Skeletal muscle tissue (tissue), 4 donors: ENCODE data around the gene CFAP299. TPM values are rescaled to one million over a fixed set of nuclear protein-coding genes. Genes with fewer than 3 reads are reported as not detected.

Source experiments
- H3K27ac ChIP-seq: one replicate; pipeline ENCODE4 v1.7.0; 2013; ENCODE audit warnings: mild to moderate bottlenecking, low read depth, low read length, inconsistent platforms
- H3K27me3 ChIP-seq, 3 donors: one replicate each; pipeline ENCODE4 v1.7.0; 2013; ENCODE audit warnings: low read length in 3 of 3; ENCODE audit not compliant: control insufficient read depth in 3 of 3, insufficient read depth in 3 of 3
- H3K36me3 ChIP-seq, 3 donors: one replicate each; pipeline ENCODE4 v1.7.0; 2013; ENCODE audit warnings: low read length in 3 of 3; ENCODE audit not compliant: control insufficient read depth in 3 of 3, insufficient read depth in 3 of 3
- H3K4me1 ChIP-seq, 3 donors: one replicate each; pipeline ENCODE4 v1.7.0; 2013; ENCODE audit warnings: low read length in 3 of 3, mild to moderate bottlenecking in 3 of 3; ENCODE audit not compliant: control insufficient read depth in 3 of 3, insufficient read depth in 3 of 3
- H3K4me3 ChIP-seq, 3 donors: one replicate each; pipeline ENCODE4 v1.7.0; 2013; ENCODE audit warnings: low read length in 3 of 3
- H3K9ac ChIP-seq, 3 donors: one replicate each; pipeline ENCODE4 v1.7.0; 2013; ENCODE audit warnings: low read length in 3 of 3, mild to moderate bottlenecking in 3 of 3, moderate library complexity in 2 of 3, low read depth in 1 of 3
- H3K9me3 ChIP-seq, 3 donors: one replicate each; pipeline ENCODE4 v1.7.0; 2013; ENCODE audit warnings: low read length in 3 of 3; ENCODE audit not compliant: control insufficient read depth in 3 of 3
- total RNA-seq: library from RNA; depleted of rRNA; stranded (reverse); fragments of >200 nt; gene quantifications from one replicate; pipeline ENCODE4 v1.2.3, GENCODE V29; 2014
- donor health status: Osteomylitis.

CFAP299 gene
- total RNA-seq, 1 donor from 2014 or later, result 0.52 TPM

- Histone ChIP-seq H3K9me3 (no peaks in the 10 kb centered on the region), H3K4me1 (no peaks in the 10 kb centered on the region), H3K36me3 (no peaks in the 10 kb centered on the region), H3K27ac (no peak overlapping the region), H3K4me3 (no peak overlapping the region), H3K9ac (no peak overlapping the region), H3K27me3 (no peaks in the 10 kb centered on the region)
Measured at GRCh38 chr4:80926891-80927290, 591.4 kb downstream of the CFAP299 start.

- H3K9ac ChIP-seq, result no peak overlapping the region
Measured at GRCh38 chr4:80927420-80927819, 591.9 kb downstream of the CFAP299 start.

GRCh38 chr4:80931631-80932081 lies 596.1 kb downstream of the CFAP299 start:
- no peaks in the 10 kb centered on the region for H3K27me3 ChIP-seq
- no peaks in the 10 kb centered on the region for H3K36me3 ChIP-seq
- no peak overlapping the region for H3K9ac ChIP-seq
- H3K9me3 ChIP-seq, result no peaks in the 10 kb centered on the region
- no peak overlapping the region for H3K27ac ChIP-seq
- no peaks in the 10 kb centered on the region for H3K4me1 ChIP-seq
- H3K4me3 ChIP-seq, result no peak overlapping the region

More at GRCh38 chr4:80927420-80927819, 591.9 kb downstream of the CFAP299 start:
- no peaks in the 10 kb centered on the region for H3K27me3 ChIP-seq
- no peaks in the 10 kb centered on the region for H3K9me3 ChIP-seq
- no peak overlapping the region for H3K4me3 ChIP-seq
- H3K36me3 ChIP-seq, result no peaks in the 10 kb centered on the region
- no peaks in the 10 kb centered on the region for H3K4me1 ChIP-seq
- no peak overlapping the region for H3K27ac ChIP-seq

GRCh38 chr4:80948141-80948540 lies 612.6 kb downstream of the CFAP299 start:
- Histone ChIP-seq H3K27me3 (no peaks in the 10 kb centered on the region), H3K36me3 (no peaks in the 10 kb centered on the region), H3K27ac (no peak overlapping the region), H3K9me3 (no peaks in the 10 kb centered on the region), H3K4me1 (no peaks in the 10 kb centered on the region), H3K9ac (no peak overlapping the region), H3K4me3 (no peak overlapping the region)

- Histone ChIP-seq H3K27me3 (no peaks in the 10 kb centered on the region), H3K4me3 (no peak overlapping the region), H3K27ac (no peak overlapping the region), H3K9ac (no peak overlapping the region), H3K9me3 (no peaks in the 10 kb centered on the region), H3K36me3 (no peaks in the 10 kb centered on the region), H3K4me1 (no peaks in the 10 kb centered on the region)
Measured at GRCh38 chr4:80948995-80949394, 613.5 kb downstream of the CFAP299 start.

GRCh38 chr4:80956421-80956820 lies 620.9 kb downstream of the CFAP299 start:
- Histone ChIP-seq H3K9ac (no peak overlapping the region), H3K36me3 (no peaks in the 10 kb centered on the region), H3K4me1 (no peaks in the 10 kb centered on the region), H3K9me3 (no peaks in the 10 kb centered on the region), H3K27me3 (no peaks in the 10 kb centered on the region), H3K27ac (no peak overlapping the region), H3K4me3 (no peak overlapping the region)

- no peaks in the 10 kb centered on the region for H3K27me3 ChIP-seq
- H3K4me1 ChIP-seq, result no peaks in the 10 kb centered on the region
- no peaks in the 10 kb centered on the region for H3K36me3 ChIP-seq
- no peak overlapping the region for H3K4me3 ChIP-seq
- H3K27ac ChIP-seq, result no peak overlapping the region
- H3K9ac ChIP-seq, result no peak overlapping the region
- H3K9me3 ChIP-seq, result no peaks in the 10 kb centered on the region
Measured at GRCh38 chr4:80963051-80963450, 627.5 kb downstream of the CFAP299 start.

- H3K9ac ChIP-seq, result no peak overlapping the region
- H3K36me3 ChIP-seq, result no peaks in the 10 kb centered on the region
- H3K27ac ChIP-seq, result no peak overlapping the region
- H3K4me1 ChIP-seq, result no peaks in the 10 kb centered on the region
- no peak overlapping the region for H3K4me3 ChIP-seq
- H3K27me3 ChIP-seq, result no peaks in the 10 kb centered on the region
- H3K9me3 ChIP-seq, result peaks cover 0 to 3% (median 0%) of the 10 kb centered on the region in 3 donors
Measured at GRCh38 chr4:80967346-80967745, 631.8 kb downstream of the CFAP299 start.

GRCh38 chr4:80980239-80980638 lies 644.7 kb downstream of the CFAP299 start:
- no peak overlapping the region for H3K9ac ChIP-seq
- H3K4me3 ChIP-seq, result no peak overlapping the region
- no peaks in the 10 kb centered on the region for H3K4me1 ChIP-seq
- no peaks in the 10 kb centered on the region for H3K9me3 ChIP-seq
- H3K27me3 ChIP-seq, result no peaks in the 10 kb centered on the region
- H3K27ac ChIP-seq, result no peak overlapping the region
- H3K36me3 ChIP-seq, result no peaks in the 10 kb centered on the region

GRCh38 chr4:80986011-80986410 lies 650.5 kb downstream of the CFAP299 start:
- Histone ChIP-seq H3K9ac (no peak overlapping the region), H3K27me3 (no peaks in the 10 kb centered on the region)

More at GRCh38 chr4:80986011-80986410, 650.5 kb downstream of the CFAP299 start:
- no peaks in the 10 kb centered on the region for H3K36me3 ChIP-seq
- no peaks in the 10 kb centered on the region for H3K4me1 ChIP-seq
- H3K9me3 ChIP-seq, result no peaks in the 10 kb centered on the region
- no peak overlapping the region for H3K27ac ChIP-seq
- no peak overlapping the region for H3K4me3 ChIP-seq
